Measurements from ENCODE around the gene CDH8.

DNA sequence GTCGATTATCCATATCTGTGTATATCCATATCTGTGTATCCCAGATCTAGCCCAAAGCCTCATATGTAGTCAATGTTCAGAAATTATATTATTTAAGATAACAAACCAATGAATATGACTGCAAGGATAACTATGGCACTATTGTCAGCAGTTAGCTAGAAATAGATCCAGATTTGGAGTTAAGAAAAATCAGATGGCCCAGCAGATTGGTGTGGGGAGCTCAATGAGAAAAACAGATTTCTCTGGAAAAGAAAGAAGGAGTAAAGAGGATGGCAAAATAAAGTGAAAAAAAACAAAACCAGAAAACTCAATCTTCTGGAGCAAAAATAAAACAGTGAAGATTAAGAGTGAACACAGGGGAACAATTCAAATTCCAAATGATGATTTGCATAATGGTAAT lies 10.6 kb upstream of the CDH8 start:
- TF ChIP-seq POLR2A (IDR thresholded peaks at IDR 0.05) (no peak), CTCF (IDR thresholded peaks at IDR 0.05) (no peak)

All from body of pancreas (tissue), 4 donors.